ENCODE results near the gene THSD7B.

DNA sequence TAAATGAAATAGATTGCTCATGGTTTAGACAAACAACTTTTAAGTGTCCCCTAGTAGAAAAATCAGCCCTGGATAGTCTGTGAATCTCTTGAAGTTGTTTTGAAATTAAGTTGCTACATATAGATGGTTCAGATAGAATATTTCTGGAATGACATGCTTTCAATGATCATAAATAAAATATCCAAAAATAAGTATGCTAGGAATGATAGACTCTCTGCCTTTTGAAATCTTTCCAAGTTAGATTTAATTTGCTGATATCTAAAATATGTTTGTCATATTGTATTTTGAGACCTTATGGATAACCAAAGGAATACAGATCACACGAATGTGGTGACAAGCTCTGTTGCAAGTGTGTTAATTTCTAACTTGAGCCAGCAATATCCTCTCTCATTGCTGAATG, 488.7 kb downstream of the THSD7B start:
- TF ChIP-seq EZH2 (IDR thresholded peaks at IDR 0.05): no peak
- TF ChIP-seq POLR2AphosphoS5 (IDR thresholded peaks at IDR 0.05; ENCODE audit: borderline replicate concordance, low read depth, low read length): no peak
